ENCODE data around the gene TP73. TPM values are rescaled to one million over a fixed set of nuclear protein-coding genes. Genes with fewer than 3 reads are reported as not detected.

The TP73 gene
- polyA plus RNA-seq, 1 experiment = not detected

GRCh38 chr1:3609016-3609768 lies 43.1 kb upstream of the TP73 start:
- TF ChIP-seq CTCF (IDR thresholded peaks at IDR 0.05; ENCODE audit: low read depth, low read length) = no peak
- H3K27me3 ChIP-seq (ENCODE audit: control insufficient read depth, insufficient read depth, low read length) = peaks cover 44% of the 10 kb centered on the region
- no peaks in the 10 kb centered on the region; the same call in 1 of the 2 replicates for H3K9me3 ChIP-seq (ENCODE audit: control insufficient read depth, insufficient read depth, low read length)
- no peak overlapping the region for H3K27ac ChIP-seq (ENCODE audit: low read depth, low read length)
- DNase-seq (ENCODE audit: low read depth, low spot score) = no peak
- CTCF ChIA-PET = interaction anchor here (1.0 to 3.4 kb wide), 2 partner anchors 10 to 119 kb away, joined by 3 to 15 read pairs; no protein-coding TSS in a partner anchor
- H3K4me3 ChIP-seq (ENCODE audit: low read depth, low read length) = no peak overlapping the region
- POLR2A ChIA-PET = no interaction called here

GRCh38 chr1:3609769-3610526 lies 42.4 kb upstream of the TP73 start:
- ChIA-PET CTCF (no interaction called here), POLR2A (no interaction called here)
- H3K27me3 ChIP-seq (ENCODE audit: control insufficient read depth, insufficient read depth, low read length) = peaks cover 44% of the 10 kb centered on the region
- no peak for TF ChIP-seq CTCF (IDR thresholded peaks at IDR 0.05; ENCODE audit: low read depth, low read length)
- no peak for DNase-seq (ENCODE audit: low read depth, low spot score)
- no peak overlapping the region for H3K4me3 ChIP-seq (ENCODE audit: low read depth, low read length)
- no peaks in the 10 kb centered on the region; the same call in 1 of the 2 replicates for H3K9me3 ChIP-seq (ENCODE audit: control insufficient read depth, insufficient read depth, low read length)
- no peak overlapping the region for H3K27ac ChIP-seq (ENCODE audit: low read depth, low read length)

GRCh38 chr1:3610527-3611169 lies 41.7 kb upstream of the TP73 start:
- H3K9me3 ChIP-seq (ENCODE audit: control insufficient read depth, insufficient read depth, low read length) = no peaks in the 10 kb centered on the region; the same call in 1 of the 2 replicates
- DNase-seq (ENCODE audit: low read depth, low spot score) = no peak
- CTCF ChIA-PET = no interaction called here
- TF ChIP-seq CTCF (IDR thresholded peaks at IDR 0.05; ENCODE audit: low read depth, low read length) = no peak
- POLR2A ChIA-PET = no interaction called here
- no peak overlapping the region for H3K27ac ChIP-seq (ENCODE audit: low read depth, low read length)
- H3K27me3 ChIP-seq (ENCODE audit: control insufficient read depth, insufficient read depth, low read length) = peaks cover 42% of the 10 kb centered on the region
- H3K4me3 ChIP-seq (ENCODE audit: low read depth, low read length) = no peak overlapping the region; the same call in 1 of the 2 replicates

- no peak for TF ChIP-seq CTCF (IDR thresholded peaks at IDR 0.05; ENCODE audit: low read depth, low read length)
- Histone ChIP-seq H3K4me3 (ENCODE audit: low read depth, low read length) (peak within 1 kb of the TSS; percentile 13; the same call in 1 of the 2 replicates), H3K27me3 (ENCODE audit: control insufficient read depth, insufficient read depth, low read length) (peaks cover 44% of the 10 kb centered on the region), H3K27ac (ENCODE audit: low read depth, low read length) (no peak within 1 kb of the TSS), H3K9me3 (ENCODE audit: control insufficient read depth, insufficient read depth, low read length) (no peaks in the 10 kb centered on the region; the same call in 1 of the 2 replicates)
- POLR2A ChIA-PET = no interaction called here
- CTCF ChIA-PET = no interaction called here
- no peak for DNase-seq (ENCODE audit: low read depth, low spot score)
These were observed 40.9 kb upstream of the TP73 start, which contains the start of gene MEGF6 for GRCh38 chr1:3611170-3612019. Gene MEGF6, minus strand, starts transcription at chr1:3611508. Its CDS starts 240 bp downstream, at chr1:3611268.
